Liver (tissue), 9 donors: Measurements from ENCODE around the gene SLC12A1. TPM values are rescaled to one million over a fixed set of nuclear protein-coding genes. Genes with fewer than 3 reads are reported as not detected.

Source experiments
- DNase-seq: peaks from one replicate; pipeline ENCODE4 v3.0.0-alpha.2; 2017; ENCODE audit warnings: low spot score
- H3K27ac ChIP-seq, 2 donors: one replicate each; pipeline ENCODE4 v1.7.0; 2013; ENCODE audit warnings: inconsistent platforms in 2 of 2, low read length in 2 of 2, control low read depth in 1 of 2, low read depth in 1 of 2, mild to moderate bottlenecking in 1 of 2
- H3K27me3 ChIP-seq, 4 donors: one replicate each; pipeline versions ENCODE4 v1.6.1 to v1.7.0; 2013; ENCODE audit warnings: low read length in 3 of 4, inconsistent platforms in 1 of 4, mild to moderate bottlenecking in 1 of 4, moderate library complexity in 1 of 4; ENCODE audit not compliant: control insufficient read depth in 4 of 4, insufficient read depth in 4 of 4
- H3K36me3 ChIP-seq, 4 donors: one replicate each; pipeline versions ENCODE4 v1.6.1 to v1.7.0; 2013; ENCODE audit warnings: low read length in 3 of 4, mild to moderate bottlenecking in 3 of 4, low read depth in 1 of 4, moderate library complexity in 1 of 4; ENCODE audit not compliant: control insufficient read depth in 4 of 4, insufficient read depth in 3 of 4
- H3K4me1 ChIP-seq, 4 donors: one replicate each; pipeline versions ENCODE4 v1.6.1 to v1.7.0; 2013; ENCODE audit warnings: low read length in 3 of 4, mild to moderate bottlenecking in 3 of 4, moderate library complexity in 1 of 4; ENCODE audit not compliant: control insufficient read depth in 4 of 4, insufficient read depth in 4 of 4
- H3K4me3 ChIP-seq, 3 donors: one replicate each; pipeline versions ENCODE4 v1.6.1 to v1.7.0; 2013; ENCODE audit warnings: low read length in 3 of 3, control low read depth in 1 of 3, low read depth in 1 of 3, mild to moderate bottlenecking in 1 of 3
- H3K9ac ChIP-seq, 2 donors: one replicate each; pipeline ENCODE4 v1.7.0; 2013; ENCODE audit warnings: low read length in 2 of 2, mild to moderate bottlenecking in 2 of 2, moderate library complexity in 2 of 2, control low read depth in 1 of 2, low read depth in 1 of 2
- H3K9me3 ChIP-seq, 4 donors: one replicate each; pipeline versions ENCODE4 v1.6.1 to v1.7.0; 2013; ENCODE audit warnings: low read length in 3 of 4; ENCODE audit not compliant: control insufficient read depth in 4 of 4
- CTCF ChIP-seq: fragments of 150-350 bp; IDR thresholded peaks from 2 replicates; pipeline ENCODE4 v1.5.1; 2017; ENCODE audit warnings: improper control_type of control experiment, low read depth, low read length; ENCODE audit not compliant: missing input control
- FOXA1 ChIP-seq: IDR thresholded peaks from 2 replicates; pipeline ENCODE4 v1.6.1; 2016; ENCODE audit warnings: antibody characterized with exemption
- FOXA2 ChIP-seq: IDR thresholded peaks from 2 replicates; pipeline ENCODE4 v1.6.1; 2016; ENCODE audit warnings: antibody characterized with exemption
- GABPA ChIP-seq, 2 donors: IDR thresholded peaks in 1 of 2; conservative IDR thresholded peaks in 1 of 2; 2 replicates each; pipeline ENCODE4 v1.6.1; 2016; ENCODE audit warnings: antibody characterized with exemption in 2 of 2, mild to moderate bottlenecking in 1 of 2, moderate library complexity in 1 of 2
- HNF4G ChIP-seq: IDR thresholded peaks from 2 replicates; pipeline ENCODE4 v1.6.1; 2016; ENCODE audit warnings: antibody characterized with exemption
- JUND ChIP-seq, 2 donors: IDR thresholded peaks; 2 replicates each; pipeline ENCODE4 v1.6.1; 2016; ENCODE audit warnings: antibody characterized with exemption in 2 of 2
- MAX ChIP-seq: IDR thresholded peaks from 2 replicates; pipeline ENCODE4 v1.6.1; 2016; ENCODE audit warnings: antibody characterized with exemption
- NR2F2 ChIP-seq: IDR thresholded peaks from 2 replicates; pipeline ENCODE4 v1.6.1; 2016; ENCODE audit warnings: antibody characterized with exemption
- RAD21 ChIP-seq, 2 donors: IDR thresholded peaks; 2 replicates each; pipeline ENCODE4 v1.6.1; 2016; ENCODE audit warnings: antibody characterized with exemption in 2 of 2, mild to moderate bottlenecking in 2 of 2
- REST ChIP-seq: IDR thresholded peaks from 2 replicates; pipeline ENCODE4 v1.6.1; 2016; ENCODE audit warnings: antibody characterized with exemption, mild to moderate bottlenecking
- RXRA ChIP-seq, 2 donors: IDR thresholded peaks; 2 replicates each; pipeline ENCODE4 v1.6.1; 2017 to 2018; ENCODE audit warnings: antibody characterized with exemption in 2 of 2, mild to moderate bottlenecking in 1 of 2
- SP1 ChIP-seq: IDR thresholded peaks from 2 replicates; pipeline ENCODE4 v1.6.1; 2018; ENCODE audit warnings: antibody characterized with exemption, mild to moderate bottlenecking
- YY1 ChIP-seq: IDR thresholded peaks from 2 replicates; pipeline ENCODE4 v1.6.1; 2016; ENCODE audit warnings: antibody characterized with exemption, mild to moderate bottlenecking
- WGBS: extraction: QIAGEN DNeasy Blood & Tissue Kit; methylation state at CpG from one replicate; pipeline ENCODE4 v1.1.7; 2013; 5-methylcytosine and 5-hydroxymethylcytosine counted together
- polyA plus RNA-seq, 2 donors: library from polyadenylated mRNA; stranded (reverse) in 1 of 2; unstranded in 1 of 2; fragments of 200-250 nt in 1 of 2; fragments of >200 nt in 1 of 2; fragmentation: Nextera tagmentation in 1 of 2; extraction: Ambion mirVana in 1 of 2; gene quantifications; one replicate each; pipeline versions ENCODE4 v1.2.1 to v1.2.3, GENCODE V29; 2013 to 2015
- total RNA-seq, 2 donors: library from RNA; depleted of rRNA; stranded (reverse); fragments of >200 nt; gene quantifications; one replicate each; pipeline ENCODE4 v1.2.3, GENCODE V29; 2014
- donor health status: healthy.
- donor health status: healthy.
- donor health status: healthy.
- donor health status: healthy.
- donor health status: healthy.

SLC12A1 gene
- total and polyA plus RNA-seq, 4 donors: 0.03 to 0.42 (median 0.09) TPM

- no peak for TF ChIP-seq REST
Observed at GRCh38 chr15:48307586-48307985, 101.5 kb downstream of the SLC12A1 start (continued).

- no peaks in the 10 kb centered on the region for H3K4me1 ChIP-seq
- H3K9ac ChIP-seq: no peak overlapping the region
- no peak overlapping the region for H3K4me3 ChIP-seq
- H3K27me3 ChIP-seq: peaks cover 0 to 5% (median 0%) of the 10 kb centered on the region in 4 donors
- TF ChIP-seq YY1 (no peak), MAX (no peak), GABPA (IDR thresholded peaks at IDR 0.05 in 1 of 2, conservative IDR thresholded peaks at IDR 0.05 in 1 of 2) (no peak), CTCF (no peak), NR2F2 (no peak), HNF4G (no peak), RAD21 (IDR thresholded peaks at IDR 0.05) (no peak), FOXA2 (no peak), JUND (IDR thresholded peaks at IDR 0.05) (no peak), FOXA1 (no peak), REST (no peak), SP1 (no peak), RXRA (IDR thresholded peaks at IDR 0.05) (no peak)
- WGBS: 61% methylated on average over 2 of the region's 2 CpGs
- no peaks in the 10 kb centered on the region for H3K9me3 ChIP-seq
- no peak overlapping the region for H3K27ac ChIP-seq
- no peak for DNase-seq
- no peaks in the 10 kb centered on the region for H3K36me3 ChIP-seq
Observed at GRCh38 chr15:48309740-48310139, 103.6 kb downstream of the SLC12A1 start.
